GM23248 (cell line): ENCODE results near the gene GPR150. TPM values are rescaled to one million over a fixed set of nuclear protein-coding genes. Genes with fewer than 3 reads are reported as not detected.
"Not testable (repeated sequence)": the region's sequence is repeated elsewhere in the genome, so short reads cannot be mapped to it uniquely, and the experiment has no call there.

ENCODE experiments used
- DNase-seq: peaks from one replicate; pipeline ENCODE4 v3.0.0-alpha.2; 2015
- H2AFZ ChIP-seq: fragments of 200-600 bp; sonication (generic); 2 replicates; pipeline ENCODE4 v1.6.1; 2016; ENCODE audit warnings: antibody characterized with exemption
- H3F3A ChIP-seq: fragments of 200-600 bp; sonication (generic); 2 replicates; pipeline ENCODE4 v1.6.1; 2016; ENCODE audit warnings: mild to moderate bottlenecking, antibody characterized with exemption, mixed run types; ENCODE audit not compliant: insufficient read depth
- H3K27ac ChIP-seq: fragments of 200-600 bp; sonication (generic); 2 replicates; pipeline ENCODE4 v1.5.1; 2016; ENCODE audit warnings: mild to moderate bottlenecking
- H3K27me3 ChIP-seq: fragments of 200-600 bp; sonication (generic); replicated peaks from 2 replicates; pipeline ENCODE4 v1.6.1; 2016; ENCODE audit warnings: mild to moderate bottlenecking; ENCODE audit not compliant: insufficient read depth
- H3K36me3 ChIP-seq: fragments of 200-600 bp; sonication (generic); 2 replicates; pipeline ENCODE4 v1.6.1; 2016; ENCODE audit warnings: low read depth, mild to moderate bottlenecking
- H3K4me1 ChIP-seq: fragments of 200-600 bp; sonication (generic); 2 replicates; pipeline ENCODE4 v1.6.1; 2016; ENCODE audit warnings: mild to moderate bottlenecking; ENCODE audit not compliant: insufficient read depth
- H3K4me2 ChIP-seq: fragments of 200-600 bp; sonication (generic); one replicate; pipeline ENCODE4 v1.6.1; 2016; ENCODE audit warnings: mild to moderate bottlenecking; ENCODE audit not compliant: unreplicated experiment
- H3K4me3 ChIP-seq: fragments of 200-600 bp; sonication (generic); 2 replicates; pipeline ENCODE4 v1.5.1; 2016; ENCODE audit warnings: mild to moderate bottlenecking
- H3K79me2 ChIP-seq: fragments of 200-600 bp; sonication (generic); 2 replicates; pipeline ENCODE4 v1.6.1; 2016; ENCODE audit warnings: mild to moderate bottlenecking; ENCODE audit not compliant: insufficient read depth
- H3K9ac ChIP-seq: fragments of 200-600 bp; sonication (generic); 2 replicates; pipeline ENCODE4 v1.6.1; 2016; ENCODE audit warnings: mild to moderate bottlenecking
- H3K9me2 ChIP-seq: fragments of 200-600 bp; sonication (generic); 2 replicates; pipeline ENCODE4 v1.6.1; 2016; ENCODE audit warnings: mixed run types, mild to moderate bottlenecking, moderate library complexity; ENCODE audit not compliant: insufficient read depth
- H3K9me3 ChIP-seq: fragments of 200-600 bp; sonication (generic); one replicate; pipeline ENCODE4 v1.6.1; 2017; ENCODE audit warnings: low read depth
- H4K20me1 ChIP-seq: fragments of 200-600 bp; sonication (generic); 2 replicates; pipeline ENCODE4 v1.6.0; 2016; ENCODE audit not compliant: insufficient read depth
- EZH2 ChIP-seq: fragments of 200-600 bp; sonication (generic); IDR thresholded peaks from 2 replicates; pipeline ENCODE4 v1.6.1; 2018; ENCODE audit warnings: antibody characterized with exemption, mild to moderate bottlenecking; ENCODE audit not compliant: insufficient read depth, poor library complexity, severe bottlenecking
- EZH2phosphoT487 ChIP-seq: fragments of 200-600 bp; sonication (generic); IDR thresholded peaks from 2 replicates; pipeline ENCODE4 v1.6.1; 2018; ENCODE audit warnings: antibody characterized with exemption, moderate library complexity, mild to moderate bottlenecking, low read depth; ENCODE audit not compliant: insufficient read depth
- whole genome bisulfite sequencing, 2 experiments: methylation state at CpG; one replicate each; pipeline ENCODE4 v1.1.6; 2015 to 2017; ENCODE audit warnings: low lambda C conversion rate in 2 of 2, low coverage in 1 of 2; ENCODE audit errors: missing lambda C conversion rate in 2 of 2; 5-methylcytosine and 5-hydroxymethylcytosine counted together
- in situ Hi-C: fragments of 300-500 bp; cut with MboI; formaldehyde crosslinking; loops from 2 replicates; pipeline ENCODE4 v1.15.0; 2020
- polyA plus RNA-seq: library from polyadenylated mRNA; unstranded; fragments of >200 nt; fragmentation: Nextera tagmentation; extraction: Ambion mirVana; gene quantifications from 2 replicates; pipeline ENCODE4 v1.2.1, GENCODE V29; 2016
- total RNA-seq: library from RNA; depleted of rRNA; stranded (reverse); fragments of >200 nt; shearing (Covaris generic); gene quantifications from 2 replicates; pipeline ENCODE4 v1.2.3, GENCODE V29; 2014

The GPR150 gene
- total and polyA plus RNA-seq, 2 experiments from 2014 or later: 0.25 to 1.1 TPM

DNA sequence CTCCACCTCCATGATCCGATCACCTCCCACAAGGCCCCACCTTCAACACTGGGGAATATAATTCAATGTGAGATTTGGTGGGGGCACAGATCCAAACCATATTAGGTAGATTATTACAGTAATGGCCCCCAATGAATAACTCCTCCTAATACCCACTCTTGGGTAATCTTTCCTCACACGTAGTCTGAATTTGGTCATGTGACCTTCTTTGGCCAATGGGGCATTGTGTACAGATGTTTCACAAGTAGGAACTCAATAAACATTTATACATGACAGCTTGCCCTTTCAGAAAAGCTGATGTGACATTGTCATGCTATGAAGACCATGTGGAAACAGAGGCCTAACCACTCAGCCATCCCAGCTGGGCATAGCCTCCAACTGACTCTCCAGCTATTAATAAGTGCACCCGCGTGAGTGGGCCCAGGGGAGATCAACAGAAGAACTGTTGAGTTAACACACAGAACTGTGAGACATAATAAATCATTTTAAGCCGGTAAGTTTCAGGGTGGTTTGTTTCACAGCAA lies 10.6 kb downstream of the GPR150 start:
- H3K9me2 ChIP-seq: no peaks in the 10 kb centered on the region
- no peaks in the 10 kb centered on the region for H4K20me1 ChIP-seq
- no peaks in the 10 kb centered on the region for H3K9me3 ChIP-seq
- H3K4me3 ChIP-seq: no peak overlapping the region
- no peak overlapping the region for H3K9ac ChIP-seq
- H3K4me2 ChIP-seq: no peak overlapping the region
- no peak for TF ChIP-seq EZH2
- no peak for TF ChIP-seq EZH2phosphoT487
- no peak overlapping the region for H3K27ac ChIP-seq
- in situ Hi-C loops: no loop called here
- WGBS, 2 experiments: 87 to 94% methylated on average over 5 of the region's 5 CpGs
- peaks cover 16% of the 10 kb centered on the region for H3K4me1 ChIP-seq
- H3K27me3 ChIP-seq: no peaks in the 10 kb centered on the region
- no peaks in the 10 kb centered on the region for H3K79me2 ChIP-seq
- no peaks in the 10 kb centered on the region for H3K36me3 ChIP-seq
- H2AFZ ChIP-seq: no peak overlapping the region
- H3F3A ChIP-seq: peaks cover 6% of the 10 kb centered on the region; the same call in 1 of the 2 replicates
- DNase-seq: no peak

DNA sequence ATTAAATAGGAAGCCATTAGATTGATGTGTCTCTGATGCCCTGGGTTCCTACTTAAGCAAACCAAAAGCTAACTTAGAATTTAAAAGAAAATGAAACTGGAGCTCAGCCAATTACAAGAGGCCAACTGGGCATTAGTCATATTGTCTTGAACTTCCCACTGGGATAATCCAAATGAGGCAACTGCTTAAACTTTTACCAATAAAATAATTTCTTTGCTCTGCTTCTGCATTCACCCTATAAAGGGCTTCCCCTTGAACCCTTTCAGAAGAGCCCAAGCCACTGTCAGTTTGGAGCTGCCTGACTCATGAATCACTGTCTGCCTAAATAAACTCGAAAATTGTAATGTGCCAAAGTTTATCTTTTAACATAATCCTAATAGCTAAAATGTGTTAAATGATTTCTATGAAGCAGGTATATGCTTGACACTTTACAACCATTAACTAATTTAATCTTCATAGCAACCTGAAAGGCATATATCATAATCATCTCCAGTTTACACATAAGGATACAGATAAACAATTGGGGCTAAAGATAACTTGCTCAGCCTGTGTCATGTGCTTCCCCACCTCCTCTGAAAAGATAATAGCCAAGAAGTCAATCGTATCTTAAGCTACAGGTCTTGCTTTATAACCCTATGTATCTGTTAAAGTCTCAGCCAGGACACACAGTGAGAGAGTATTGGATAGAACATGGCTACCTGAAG lies 11.5 kb downstream of the GPR150 start:
- in situ Hi-C loops: no loop called here

DNA sequence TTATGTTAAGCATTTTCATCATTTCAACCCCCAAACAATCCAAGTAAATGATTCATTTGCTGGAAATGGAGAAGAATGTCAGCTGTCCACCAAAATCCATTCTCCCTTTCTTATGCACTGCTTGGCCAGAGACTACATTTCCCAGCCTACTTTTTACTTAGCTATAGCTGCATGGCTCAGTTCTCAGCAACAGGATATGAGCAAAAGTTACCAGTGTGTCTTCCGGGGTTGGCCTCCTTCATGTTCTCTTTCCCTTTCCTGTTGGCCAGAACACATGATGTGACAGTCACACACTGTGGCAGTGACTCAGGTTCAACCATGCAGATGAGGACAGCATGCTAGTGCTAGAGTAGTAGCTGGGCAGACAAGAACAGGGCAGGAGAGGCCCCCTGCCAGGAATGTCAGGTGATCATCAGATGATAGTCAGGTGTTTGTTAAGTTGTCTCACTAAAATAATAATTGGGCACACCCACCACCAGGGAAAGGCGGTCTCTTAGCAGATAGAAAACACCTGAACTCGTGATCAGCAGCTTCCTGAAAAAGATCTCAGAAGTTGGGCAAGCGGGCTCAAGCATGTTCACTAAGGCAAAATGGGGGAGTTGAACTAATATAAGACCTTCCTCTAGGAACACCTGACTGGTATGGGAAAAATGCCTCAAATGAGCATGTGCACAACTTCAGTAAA lies 12.2 kb downstream of the GPR150 start:
- in situ Hi-C loops: no loop called here
- Histone ChIP-seq H3K79me2 (no peaks in the 10 kb centered on the region), H3K4me2 (no peak overlapping the region), H3K4me3 (no peak overlapping the region), H3K4me1 (peaks cover 16% of the 10 kb centered on the region), H2AFZ (peak overlapping the region; percentile 53), H3K9me3 (no peaks in the 10 kb centered on the region), H3K27ac (peak overlapping the region; percentile 34), H3K27me3 (no peaks in the 10 kb centered on the region), H3K9ac (no peak overlapping the region), H4K20me1 (no peaks in the 10 kb centered on the region), H3K36me3 (no peaks in the 10 kb centered on the region), H3F3A (peaks cover 6% of the 10 kb centered on the region; the same call in 1 of the 2 replicates), H3K9me2 (no peaks in the 10 kb centered on the region)
- WGBS, 2 experiments: 71% methylated on average over 4 of the region's 4 CpGs
- TF ChIP-seq EZH2phosphoT487: no peak
- no peak for TF ChIP-seq EZH2
- peak; percentile 72 for DNase-seq

More for the DNA sequence above, 11.5 kb downstream of the GPR150 start:
- no peak for TF ChIP-seq EZH2phosphoT487
- no peak for TF ChIP-seq EZH2
- no peaks in the 10 kb centered on the region for H3K27me3 ChIP-seq
- peak overlapping the region; percentile 53 for H2AFZ ChIP-seq
- peak overlapping the region; percentile 34 for H3K27ac ChIP-seq
- 43 to 54% methylated on average over 2 of the region's 2 CpGs for WGBS, 2 experiments
- H3K9me3 ChIP-seq: no peaks in the 10 kb centered on the region
- H3K79me2 ChIP-seq: no peaks in the 10 kb centered on the region
- H3F3A ChIP-seq: peaks cover 6% of the 10 kb centered on the region; the same call in 1 of the 2 replicates
- no peaks in the 10 kb centered on the region for H3K36me3 ChIP-seq
- peak; percentile 88 for DNase-seq
- H3K4me1 ChIP-seq: peaks cover 16% of the 10 kb centered on the region
- no peak overlapping the region for H3K9ac ChIP-seq
- no peaks in the 10 kb centered on the region for H3K9me2 ChIP-seq
- H3K4me3 ChIP-seq: no peak overlapping the region
- H4K20me1 ChIP-seq: no peaks in the 10 kb centered on the region
- H3K4me2 ChIP-seq: no peak overlapping the region

DNA sequence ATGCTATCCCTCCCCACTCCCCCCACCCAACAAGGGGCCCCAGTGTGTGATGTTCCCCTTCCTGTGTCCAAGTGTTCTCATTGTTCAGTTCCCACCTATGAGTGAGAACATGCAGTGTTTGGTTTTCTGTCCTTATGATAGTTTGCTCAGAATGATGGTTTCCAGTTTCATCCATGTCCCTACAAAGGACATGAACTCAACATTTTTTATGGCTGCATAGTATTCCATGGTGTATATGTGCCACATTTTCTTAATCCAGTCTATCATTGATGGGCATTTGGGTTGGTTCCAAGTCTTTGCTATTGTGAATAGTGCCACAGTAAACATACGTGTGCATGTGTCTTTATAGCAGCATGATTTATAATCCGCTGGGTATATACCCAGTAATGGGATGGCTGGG lies 13.1 kb downstream of the GPR150 start:
- H3K27me3 ChIP-seq, H3K4me2 ChIP-seq, H3K9ac ChIP-seq, H2AFZ ChIP-seq, H3K9me3 ChIP-seq, H3K36me3 ChIP-seq, H3K27ac ChIP-seq, H4K20me1 ChIP-seq, H3K4me3 ChIP-seq, H3K79me2 ChIP-seq, in situ Hi-C loops, DNase-seq, H3F3A ChIP-seq, H3K9me2 ChIP-seq: not testable (repeated sequence)
- WGBS, 2 experiments: 94 to 96% methylated on average over 2 of the region's 2 CpGs
- H3K4me1 ChIP-seq: peaks cover 16% of the 10 kb centered on the region
